Dendritic cell treated with granulocyte-macrophage colony-stimulating factor and Interleukin-4, amounts not matched to agents 40 ng/mL and 50 ng/mL, for 4 days (primary cell): ENCODE results near the gene GAK.
"Not testable (repeated sequence)": the region's sequence is repeated elsewhere in the genome, so short reads cannot be mapped to it uniquely, and the experiment has no call there.

Experiments
- H3K27ac Mint-ChIP-seq: one replicate; pipeline ENCODE4 v1.8.0; 2022; ENCODE audit warnings: mild to moderate bottlenecking, mixed read lengths
- H3K27me3 Mint-ChIP-seq: one replicate; pipeline ENCODE4 v1.8.0; 2022; ENCODE audit warnings: mild to moderate bottlenecking, mixed read lengths
- H3K36me3 Mint-ChIP-seq: one replicate; pipeline ENCODE4 v1.8.0; 2022; ENCODE audit warnings: low read depth, mixed read lengths
- H3K4me1 Mint-ChIP-seq: one replicate; pipeline ENCODE4 v1.8.0; 2022; ENCODE audit warnings: low read depth, mixed read lengths
- H3K4me3 Mint-ChIP-seq: one replicate; pipeline ENCODE4 v1.8.0; 2022; ENCODE audit warnings: mild to moderate bottlenecking, moderate library complexity, mixed read lengths
- H3K9me3 Mint-ChIP-seq: one replicate; pipeline ENCODE4 v1.8.0; 2022; ENCODE audit warnings: mixed read lengths
- intact Hi-C: fragments of 100-400 bp; cut with micrococcal nuclease; formaldehyde crosslinking; loops from one replicate; pipeline ENCODE4 v1.15.0; 2022

GAK gene

GRCh38 chr4:819401-820229 lies 112.5 kb downstream of the GAK start:
- Mint-ChIP-seq H3K27ac (no peak overlapping the region), H3K4me3 (no peak overlapping the region), H3K27me3 (peaks cover 58% of the 10 kb centered on the region), H3K9me3 (no peaks in the 10 kb centered on the region), H3K4me1 (no peaks in the 10 kb centered on the region), H3K36me3 (no peaks in the 10 kb centered on the region)
- intact Hi-C loops: no loop called here

GRCh38 chr4:818106-818921 lies 113.8 kb downstream of the GAK start:
- H3K4me3 Mint-ChIP-seq: no peak overlapping the region
- no peaks in the 10 kb centered on the region for H3K9me3 Mint-ChIP-seq
- no peak overlapping the region for H3K27ac Mint-ChIP-seq
- peaks cover 58% of the 10 kb centered on the region for H3K27me3 Mint-ChIP-seq
- intact Hi-C loops: no loop called here
- H3K4me1 Mint-ChIP-seq: no peaks in the 10 kb centered on the region
- H3K36me3 Mint-ChIP-seq: no peaks in the 10 kb centered on the region

GRCh38 chr4:815464-816146 lies 116.5 kb downstream of the GAK start:
- Mint-ChIP-seq H3K36me3 (no peaks in the 10 kb centered on the region), H3K27me3 (peaks cover 53% of the 10 kb centered on the region), H3K27ac (no peak overlapping the region), H3K4me1 (no peaks in the 10 kb centered on the region), H3K4me3 (no peak overlapping the region), H3K9me3 (no peaks in the 10 kb centered on the region)
- intact Hi-C loops: no loop called here

GRCh38 chr4:814312-814850 lies 117.7 kb downstream of the GAK start:
- Mint-ChIP-seq H3K27me3 (peaks cover 49% of the 10 kb centered on the region), H3K9me3 (no peaks in the 10 kb centered on the region), H3K27ac (no peak overlapping the region), H3K4me1 (no peaks in the 10 kb centered on the region), H3K36me3 (no peaks in the 10 kb centered on the region), H3K4me3 (no peak overlapping the region)
- intact Hi-C loops: no loop called here

GRCh38 chr4:813900-814299 lies 118.2 kb downstream of the GAK start:
- intact Hi-C loops: no loop called here
- Mint-ChIP-seq H3K9me3 (no peaks in the 10 kb centered on the region), H3K36me3 (no peaks in the 10 kb centered on the region), H3K4me1 (no peaks in the 10 kb centered on the region), H3K27me3 (peaks cover 49% of the 10 kb centered on the region), H3K27ac (no peak overlapping the region), H3K4me3 (no peak overlapping the region)

GRCh38 chr4:808860-809570 lies 123.1 kb downstream of the GAK start:
- H3K9me3 Mint-ChIP-seq: no peaks in the 10 kb centered on the region
- intact Hi-C loops: no loop called here
- H3K27me3 Mint-ChIP-seq: peaks cover 44% of the 10 kb centered on the region
- H3K36me3 Mint-ChIP-seq: no peaks in the 10 kb centered on the region
- no peaks in the 10 kb centered on the region for H3K4me1 Mint-ChIP-seq
- H3K27ac Mint-ChIP-seq: no peak overlapping the region
- H3K4me3 Mint-ChIP-seq: no peak overlapping the region

GRCh38 chr4:807792-808191 lies 124.3 kb downstream of the GAK start:
- H3K4me1 Mint-ChIP-seq: no peaks in the 10 kb centered on the region
- H3K27ac Mint-ChIP-seq: no peak overlapping the region
- H3K9me3 Mint-ChIP-seq: no peaks in the 10 kb centered on the region
- H3K27me3 Mint-ChIP-seq: peaks cover 34% of the 10 kb centered on the region
- intact Hi-C loops: no loop called here
- H3K4me3 Mint-ChIP-seq: no peak overlapping the region
- H3K36me3 Mint-ChIP-seq: no peaks in the 10 kb centered on the region

- H3K4me1 Mint-ChIP-seq, H3K9me3 Mint-ChIP-seq, intact Hi-C loops, H3K27ac Mint-ChIP-seq, H3K4me3 Mint-ChIP-seq, H3K36me3 Mint-ChIP-seq: not testable (repeated sequence)
- H3K27me3 Mint-ChIP-seq: peaks cover 31% of the 10 kb centered on the region
Observed at GRCh38 chr4:806979-807378, 125.1 kb downstream of the GAK start.

- Mint-ChIP-seq H3K4me3 (no peak overlapping the region), H3K36me3 (no peaks in the 10 kb centered on the region), H3K4me1 (no peaks in the 10 kb centered on the region), H3K27ac (no peak overlapping the region), H3K9me3 (no peaks in the 10 kb centered on the region), H3K27me3 (peaks cover 38% of the 10 kb centered on the region)
- intact Hi-C loops: no loop called here
Observed at GRCh38 chr4:804804-805203, 127.3 kb downstream of the GAK start.

- Mint-ChIP-seq H3K4me3 (no peak overlapping the region), H3K9me3 (no peaks in the 10 kb centered on the region), H3K27ac (no peak overlapping the region), H3K27me3 (peaks cover 42% of the 10 kb centered on the region), H3K4me1 (no peaks in the 10 kb centered on the region), H3K36me3 (no peaks in the 10 kb centered on the region)
- intact Hi-C loops: no loop called here
Observed at GRCh38 chr4:803884-804283, 128.2 kb downstream of the GAK start.

GRCh38 chr4:801436-802124 lies 130.5 kb downstream of the GAK start:
- H3K4me1 Mint-ChIP-seq: no peaks in the 10 kb centered on the region
- H3K27me3 Mint-ChIP-seq: peaks cover 49% of the 10 kb centered on the region
- no peak overlapping the region for H3K4me3 Mint-ChIP-seq
- H3K36me3 Mint-ChIP-seq: no peaks in the 10 kb centered on the region
- intact Hi-C loops: no loop called here
- H3K27ac Mint-ChIP-seq: no peak overlapping the region
- no peaks in the 10 kb centered on the region for H3K9me3 Mint-ChIP-seq
